Tibial artery (tissue), 4 donors: Measurements from ENCODE around the gene SEC14L2.
A peak's percentile ranks its signal among the peaks of the same experiment; 100 is the strongest.

Experiments
- DNase-seq, 2 donors: peaks; one replicate each; pipeline ENCODE4 v3.0.0-alpha.2; 2019
- H3K27ac ChIP-seq, 2 donors: fragments of 200-600 bp; sonication (generic) in 1 of 2; 1 replicate in 1 of 2; 2 replicates in 1 of 2; pipeline ENCODE4 v1.5.1; 2018 to 2019; ENCODE audit warnings: mild to moderate bottlenecking in 1 of 2
- H3K27me3 ChIP-seq, 2 donors: fragments of 200-600 bp; sonication (generic) in 1 of 2; one replicate each; pipeline versions ENCODE4 v1.5.1 to v1.6.0; 2016 to 2019
- H3K36me3 ChIP-seq, 3 donors: fragments of 200-600 bp; sonication (generic) in 2 of 3; one replicate each; pipeline ENCODE4 v1.5.1; 2016 to 2019; ENCODE audit warnings: mild to moderate bottlenecking in 2 of 3
- H3K4me1 ChIP-seq, 4 donors: fragments of 200-600 bp; sonication (generic) in 2 of 4; 1 replicate in 3 of 4; 2 replicates in 1 of 4; pipeline ENCODE4 v1.5.1; 2016 to 2019
- H3K4me3 ChIP-seq, 2 donors: fragments of 200-600 bp; sonication (generic) in 1 of 2; 1 replicate in 1 of 2; 2 replicates in 1 of 2; pipeline ENCODE4 v1.5.1; 2018 to 2019; ENCODE audit warnings: mild to moderate bottlenecking in 2 of 2
- H3K9me3 ChIP-seq, 3 donors: fragments of 200-600 bp; sonication (generic) in 1 of 3; one replicate each; pipeline ENCODE4 v1.5.1; 2016 to 2019
- CTCF ChIP-seq, 2 experiments: fragments of 200-600 bp in 1 of 2; fragments of 450-650 bp in 1 of 2; IDR thresholded peaks; one replicate each; pipeline ENCODE4 v1.5.1; 2017 to 2019; ENCODE audit warnings: antibody characterized with exemption in 2 of 2, mild to moderate bottlenecking in 1 of 2, moderate library complexity in 1 of 2
- intact Hi-C: fragments of 100-400 bp; cut with DNase I; formaldehyde crosslinking; loops from one replicate; pipeline ENCODE4 v1.15.0; 2023; ENCODE audit warnings: low total_unique reads

Gene SEC14L2

GRCh38 chr22:30423959-30424533, 27.2 kb downstream of the SEC14L2 start:
- Histone ChIP-seq H3K4me3 (peak overlapping the region; percentile 62 to 77), H3K9me3 (no peaks in the 10 kb centered on the region), H3K36me3 (peaks cover 2 to 3% (median 3%) of the 10 kb centered on the region in 3 donors), H3K27ac (peak overlapping the region; percentile 94 to 96), H3K4me1 (peaks cover 3 to 61% (median 45%) of the 10 kb centered on the region in 4 donors), H3K27me3 (no peaks in the 10 kb centered on the region)
- peak; percentile 99 for DNase-seq
- peak in 1 of 2 experiments; percentile 1 for TF ChIP-seq CTCF (IDR thresholded peaks at IDR 0.05)
- intact Hi-C loops = no loop called here

- peak overlapping the region; percentile 94 to 96 for H3K27ac ChIP-seq
- H3K9me3 ChIP-seq = no peaks in the 10 kb centered on the region
- H3K36me3 ChIP-seq = no peaks in the 10 kb centered on the region
- H3K4me1 ChIP-seq = peaks cover 3 to 61% (median 45%) of the 10 kb centered on the region in 4 donors
- no peaks in the 10 kb centered on the region for H3K27me3 ChIP-seq
- H3K4me3 ChIP-seq = peak overlapping the region; percentile 62 to 77
- TF ChIP-seq CTCF (IDR thresholded peaks at IDR 0.05) = no peak
- no peak for DNase-seq
- intact Hi-C loops = no loop called here
These were observed 27.9 kb downstream of the SEC14L2 start for GRCh38 chr22:30424534-30425326.

- intact Hi-C loops = no loop called here
These were observed 28.5 kb downstream of the SEC14L2 start for GRCh38 chr22:30425327-30425615.

GRCh38 chr22:30425616-30426387, 29.0 kb downstream of the SEC14L2 start, which contains the start of gene MTFP1:
Gene MTFP1 (plus strand): TSS chr22:30425768. CDS start chr22:30425880, 112 bp downstream.
- Histone ChIP-seq H3K36me3 (no peaks in the 10 kb centered on the region), H3K4me1 (peaks cover 3 to 51% (median 40%) of the 10 kb centered on the region in 4 donors), H3K4me3 (peak within 1 kb of the TSS; percentile 62 to 77), H3K27ac (peak within 1 kb of the TSS; percentile 94 to 96), H3K27me3 (no peaks in the 10 kb centered on the region), H3K9me3 (no peaks in the 10 kb centered on the region)
- DNase-seq = peak; percentile 49 to 79
- no peak for TF ChIP-seq CTCF (IDR thresholded peaks at IDR 0.05)
- intact Hi-C loops = no loop called here

More at GRCh38 chr22:30425327-30425615, 28.5 kb downstream of the SEC14L2 start:
- H3K36me3 ChIP-seq = no peaks in the 10 kb centered on the region
- H3K27ac ChIP-seq = peak overlapping the region; percentile 73 to 75
- H3K4me1 ChIP-seq = peaks cover 3 to 56% (median 43%) of the 10 kb centered on the region in 4 donors
- peak overlapping the region; percentile 54 to 77 for H3K4me3 ChIP-seq
- no peak for TF ChIP-seq CTCF (IDR thresholded peaks at IDR 0.05)
- no peaks in the 10 kb centered on the region for H3K27me3 ChIP-seq
- DNase-seq = no peak
- H3K9me3 ChIP-seq = no peaks in the 10 kb centered on the region

- no peaks in the 10 kb centered on the region for H3K9me3 ChIP-seq
- intact Hi-C loops = no loop called here
- TF ChIP-seq CTCF (IDR thresholded peaks at IDR 0.05) = peak; percentile 60 to 63
- H3K36me3 ChIP-seq = no peaks in the 10 kb centered on the region
- peak overlapping the region; percentile 73 to 75 for H3K27ac ChIP-seq
- DNase-seq = peak; percentile 82 to 91
- peaks cover 3 to 42% (median 37%) of the 10 kb centered on the region in 4 donors for H3K4me1 ChIP-seq
- peak overlapping the region; percentile 54 to 77 for H3K4me3 ChIP-seq
- no peaks in the 10 kb centered on the region for H3K27me3 ChIP-seq
These were observed 29.9 kb downstream of the SEC14L2 start for GRCh38 chr22:30426388-30427353.
